SKM-1 (cell line): ENCODE data around the gene PPP1R15B.
"Not testable (repeated sequence)": the region's sequence is repeated elsewhere in the genome, so short reads cannot be mapped to it uniquely, and the experiment has no call there.

ENCODE experiments used
- DNase-seq: peaks from one replicate; lab custom pipeline; 2025; ENCODE audit not compliant: unreplicated experiment; lab: John Stamatoyannopoulos, UW

PPP1R15B gene

GRCh38 chr1:204443871-204444581 lies 32.4 kb upstream of the PPP1R15B start:
- no peak for DNase-seq

DNA sequence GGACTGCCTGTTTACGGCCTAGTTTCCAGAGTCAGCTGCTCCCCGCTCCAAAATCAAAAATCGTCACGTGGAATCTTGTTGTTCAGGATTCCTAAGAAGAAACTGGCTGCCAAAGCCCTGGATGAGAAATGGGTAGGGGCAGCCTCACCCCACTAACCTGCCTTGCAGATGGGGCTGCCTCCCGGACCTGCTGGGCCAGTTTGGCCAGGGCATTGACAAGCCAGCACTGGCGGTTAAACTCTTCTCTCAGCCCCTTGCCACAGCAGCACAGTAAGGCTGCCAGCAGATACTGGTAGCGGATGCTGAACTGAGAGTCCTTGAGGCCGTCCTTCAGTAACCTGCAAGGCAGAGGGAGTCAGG lies 31.6 kb upstream of the PPP1R15B start:
- no peak for DNase-seq

GRCh38 chr1:204442376-204443259 lies 31.0 kb upstream of the PPP1R15B start:
- DNase-seq = no peak

- DNase-seq = no peak
Measured at GRCh38 chr1:204441558-204441957, 29.9 kb upstream of the PPP1R15B start.

- DNase-seq = no peak
Measured at GRCh38 chr1:204439621-204440375, 28.2 kb upstream of the PPP1R15B start.

DNA sequence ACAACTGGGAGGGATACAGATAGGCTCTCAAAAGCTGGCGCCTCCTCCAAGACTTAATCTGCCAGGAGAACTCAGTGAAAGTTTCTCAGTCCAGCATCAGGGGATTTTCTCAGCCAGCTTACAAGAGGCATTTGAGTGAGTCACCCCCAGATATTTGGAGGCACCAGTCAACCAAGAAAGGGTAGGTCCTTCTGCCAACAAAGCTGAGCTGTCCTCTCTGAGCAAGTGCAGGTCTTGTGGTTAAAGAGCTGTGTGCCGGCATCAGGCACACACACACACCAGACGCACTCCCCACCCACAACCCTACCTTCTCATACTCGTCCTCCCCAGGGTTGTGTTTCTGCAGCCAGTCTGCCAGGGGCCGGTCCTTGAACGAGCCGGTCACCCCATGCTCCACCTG lies 27.0 kb upstream of the PPP1R15B start:
- no peak for DNase-seq

DNA sequence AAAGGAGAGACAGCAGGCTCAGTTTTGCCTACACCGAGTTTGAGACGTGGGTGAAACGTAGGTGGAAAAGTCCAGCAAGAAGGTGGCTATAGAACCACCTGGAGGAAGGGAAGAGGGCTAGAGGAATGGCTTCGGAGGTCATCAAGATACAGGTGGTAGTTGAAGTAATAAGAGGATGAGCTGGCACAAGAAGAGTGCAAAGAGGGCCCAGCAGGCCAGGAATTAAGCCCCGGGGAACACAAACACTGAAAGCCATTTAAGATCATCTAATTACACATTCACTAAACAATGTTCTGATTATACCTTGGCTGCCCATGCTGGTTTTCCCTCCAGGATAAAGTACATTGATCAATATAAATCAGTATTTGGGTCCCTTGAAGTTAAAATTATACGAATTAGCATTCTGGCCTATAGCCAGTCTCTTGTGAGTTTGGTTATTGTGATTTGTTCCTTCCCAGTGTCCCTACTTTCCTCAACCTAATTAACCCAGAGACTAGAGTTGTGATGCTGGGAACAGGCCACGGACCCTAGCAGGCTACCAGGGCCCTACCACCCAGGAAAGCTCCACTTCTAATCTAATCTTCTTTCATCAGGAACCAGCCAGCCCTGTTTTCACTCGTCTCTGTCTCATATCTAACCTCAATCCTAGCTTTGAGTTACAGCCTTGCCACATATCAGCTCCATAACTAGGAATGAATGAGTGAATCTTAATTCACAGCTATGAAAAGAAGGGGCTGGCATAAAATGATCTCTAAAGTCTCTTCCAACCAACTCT lies 26.4 kb upstream of the PPP1R15B start:
- DNase-seq = no peak

DNA sequence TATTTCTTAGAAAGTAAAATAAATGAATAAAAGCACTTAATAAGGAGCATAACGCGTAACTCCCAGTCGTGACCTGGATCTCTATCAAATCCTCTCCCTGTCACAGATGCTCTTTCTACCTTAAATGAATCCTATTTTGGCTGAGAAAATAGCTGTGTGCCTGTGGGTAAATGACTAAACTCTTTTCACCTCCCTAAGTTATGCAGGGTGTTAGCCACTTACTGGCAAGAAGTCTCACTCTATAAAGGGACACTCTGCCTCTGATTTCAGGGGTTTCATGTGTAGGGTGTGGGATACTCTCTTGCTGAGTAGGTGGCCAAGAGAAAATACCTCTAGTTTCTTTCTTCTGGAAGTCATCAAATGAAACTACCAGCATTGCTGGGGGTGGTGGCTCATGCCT lies 24.3 kb upstream of the PPP1R15B start:
- DNase-seq = no peak

GRCh38 chr1:204435381-204435831 lies 23.8 kb upstream of the PPP1R15B start:
- peak; percentile 84 for DNase-seq

DNA sequence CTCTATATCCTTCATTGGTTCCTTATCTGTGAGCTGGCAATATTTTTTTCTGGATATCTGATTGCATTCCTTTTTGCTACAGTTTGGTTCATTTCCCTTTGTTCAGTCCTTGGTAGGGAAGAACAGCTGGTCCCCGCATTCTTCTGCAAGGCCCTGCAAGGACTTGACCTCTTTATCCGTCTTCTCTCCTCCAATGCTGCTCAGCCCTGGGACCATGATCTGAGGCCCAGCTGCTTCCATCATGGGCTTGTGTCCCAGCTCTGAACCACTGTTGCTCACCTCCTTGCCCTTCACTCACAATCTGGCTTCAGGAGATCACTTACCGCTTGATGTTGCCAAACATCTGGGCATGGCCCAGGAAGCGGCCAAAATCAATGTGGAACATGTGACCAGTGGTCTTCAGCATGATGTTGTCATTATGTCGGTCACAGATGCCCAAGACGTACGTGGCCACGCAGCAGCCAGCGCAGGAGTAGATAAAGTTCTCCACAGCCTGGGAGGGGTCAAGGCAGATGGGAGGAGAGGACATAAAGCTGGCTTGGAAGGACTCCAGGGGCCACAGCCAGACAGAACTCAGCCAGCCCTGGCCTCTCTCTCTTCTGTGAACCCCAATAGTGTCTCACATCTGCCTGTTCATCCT lies 22.6 kb upstream of the PPP1R15B start:
- DNase-seq = no peak

DNA sequence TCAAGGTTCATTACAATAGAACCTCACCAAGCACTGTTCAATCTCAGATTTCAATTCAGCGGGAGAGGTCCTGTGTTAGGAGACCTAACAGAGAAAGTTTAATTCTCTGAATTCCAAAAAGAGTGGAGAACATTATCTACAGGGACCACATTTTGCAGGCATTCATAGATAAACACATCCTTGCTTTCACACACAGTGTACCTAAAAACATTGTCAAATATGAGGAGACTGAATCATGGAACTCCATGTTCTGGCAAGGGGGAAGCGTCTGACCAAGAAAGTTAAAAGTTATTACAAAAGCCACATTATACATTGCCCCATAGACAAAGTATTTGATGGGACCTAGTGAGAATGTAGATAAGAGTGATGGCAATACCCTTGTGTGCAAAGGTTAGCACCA lies 21.1 kb upstream of the PPP1R15B start:
- DNase-seq = no peak

DNA sequence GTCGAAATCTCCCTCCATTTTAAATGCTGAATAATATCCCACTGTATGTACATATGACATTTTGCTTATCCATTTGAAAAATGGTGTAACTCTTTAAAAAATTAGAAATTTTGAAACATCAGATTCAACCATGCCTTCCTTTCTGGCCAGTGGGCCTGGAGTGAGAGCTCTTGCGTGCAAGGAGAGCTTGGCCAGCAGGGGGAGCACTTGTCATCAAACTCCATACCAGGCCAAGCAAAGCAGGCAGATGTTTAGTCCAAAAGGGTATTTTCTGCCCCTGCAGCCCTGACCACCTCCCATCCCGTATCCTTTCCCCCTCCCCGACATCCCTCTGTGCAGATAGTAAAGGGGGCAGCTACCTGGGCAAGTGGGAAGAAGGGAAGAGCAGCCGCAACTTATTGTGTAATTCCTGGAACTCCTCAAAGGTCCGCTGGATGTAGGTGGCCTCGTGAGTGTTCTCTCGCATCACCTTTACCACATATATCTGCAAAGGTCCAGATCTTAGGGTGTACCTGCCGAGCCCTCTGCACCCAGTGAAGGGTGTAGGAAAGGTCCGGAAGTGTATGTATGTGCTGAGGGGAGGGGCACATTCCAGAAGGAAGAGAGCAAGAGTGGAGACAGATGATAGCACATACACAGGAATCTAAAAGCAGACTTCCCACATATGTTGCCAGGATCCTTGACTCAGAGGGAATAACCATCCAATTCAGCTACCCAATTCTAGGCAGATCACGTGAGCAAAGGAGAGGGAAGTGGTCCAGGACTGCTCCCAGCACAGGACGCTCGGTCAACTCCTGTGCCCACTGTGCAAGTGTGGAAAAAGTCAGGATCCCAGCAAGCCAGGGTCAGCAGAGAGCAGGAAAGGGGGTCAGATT lies 19.9 kb upstream of the PPP1R15B start:
- DNase-seq = peak; percentile 84

GRCh38 chr1:204429746-204430145 lies 18.1 kb upstream of the PPP1R15B start:
- no peak for DNase-seq

- DNase-seq = no peak
Measured at GRCh38 chr1:204426971-204427701, 15.5 kb upstream of the PPP1R15B start.

DNA sequence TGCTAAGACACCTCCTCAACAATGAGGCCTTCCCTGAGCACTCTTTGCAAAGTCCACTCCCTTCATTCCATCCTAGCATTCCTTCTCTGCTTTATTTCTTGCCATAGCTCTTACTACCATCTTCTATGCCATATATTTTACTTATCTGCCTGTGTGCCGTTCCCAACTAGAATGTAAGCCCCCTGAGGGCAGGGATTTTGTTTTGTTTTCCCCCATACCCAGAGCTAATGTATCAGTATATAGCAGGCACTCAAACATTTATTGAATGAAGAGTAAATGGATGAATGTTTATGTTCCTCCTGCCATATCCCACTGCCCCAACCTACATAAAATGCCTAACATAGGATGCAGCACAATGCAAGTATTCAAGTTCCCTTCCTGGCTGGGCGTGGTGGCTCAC lies 14.9 kb upstream of the PPP1R15B start:
- no peak for DNase-seq

DNA sequence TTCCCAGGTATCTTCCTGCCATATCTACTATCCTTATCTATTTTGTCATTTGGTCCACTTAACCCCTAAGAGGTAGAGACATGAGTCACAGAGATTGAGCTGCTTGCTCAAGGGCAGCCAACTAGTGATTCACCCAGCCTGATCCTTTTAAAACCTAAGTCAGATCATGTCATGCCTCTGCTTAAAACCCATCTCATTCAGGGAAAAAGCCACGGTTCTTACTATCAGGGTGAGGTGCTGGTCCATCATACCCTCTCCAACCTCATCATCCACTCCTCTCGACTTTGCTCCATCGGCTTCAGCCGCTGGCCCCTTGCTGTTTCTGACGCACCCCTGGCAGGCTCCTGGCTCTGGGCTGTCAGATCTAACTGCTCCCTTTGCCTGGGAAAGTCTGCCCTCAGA lies 14.4 kb upstream of the PPP1R15B start:
- no peak for DNase-seq

DNA sequence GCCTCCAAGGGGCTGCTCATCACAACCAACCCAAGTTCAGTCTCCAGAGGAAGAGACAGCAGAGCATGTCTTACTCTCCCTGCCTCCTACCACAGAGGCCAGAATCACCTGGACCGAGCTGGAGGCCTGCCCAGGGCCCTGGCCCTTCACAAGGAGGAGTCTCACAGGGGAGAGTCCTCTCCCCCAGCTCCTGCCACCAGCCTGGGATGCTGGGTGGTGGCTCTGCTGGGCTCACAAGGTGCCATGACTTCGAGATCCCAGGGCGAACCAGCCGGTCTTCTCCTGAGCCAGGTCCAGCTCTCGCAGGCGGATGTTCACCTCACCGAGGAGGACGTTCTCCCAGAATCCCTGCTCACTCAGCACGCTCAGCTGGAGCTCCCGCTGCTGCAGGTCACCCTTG lies 13.0 kb upstream of the PPP1R15B start:
- no peak for DNase-seq

DNA sequence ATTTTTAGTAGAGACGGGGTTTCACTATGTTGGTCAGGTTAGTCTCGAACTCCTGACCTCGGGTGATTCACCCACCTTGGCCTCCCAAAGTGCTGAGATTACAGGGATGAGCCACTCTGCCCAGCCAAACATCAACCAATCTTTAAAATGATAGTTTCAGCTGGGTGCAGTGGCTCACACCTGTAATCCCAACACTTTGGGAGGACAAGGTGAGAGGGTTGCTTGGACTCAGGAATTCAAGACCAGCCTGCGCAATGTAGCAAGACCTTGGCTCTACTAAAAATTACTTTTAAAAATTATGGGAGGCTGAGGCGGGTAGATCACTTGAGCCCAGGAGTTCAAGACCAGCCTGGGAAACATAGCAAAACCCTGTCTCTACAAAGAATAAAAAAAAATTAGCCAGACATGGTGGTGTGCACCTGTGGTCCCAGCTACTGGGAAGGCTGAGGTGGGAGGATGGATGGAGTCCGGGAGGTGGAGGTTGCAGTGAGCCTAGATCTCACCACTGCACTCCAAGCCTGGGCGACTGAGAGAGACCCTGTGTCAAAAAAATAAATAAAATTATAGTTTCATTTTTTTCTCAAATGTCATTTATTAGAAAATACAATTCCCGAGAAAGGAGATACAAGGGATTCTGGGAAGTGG lies 10.6 kb upstream of the PPP1R15B start:
- not testable (repeated sequence) for DNase-seq
